ENCODE measurements around the gene PSME1.

The PSME1 gene

GRCh38 chr14:24135834-24136683 is at the start of gene PSME1:
Gene PSME1 (plus strand): TSS chr14:24136194. CDS start chr14:24136263, 69 bp downstream.
- H3K4me3 ChIP-seq (ENCODE audit: low read length): peak within 1 kb of the TSS; percentile 69
- no peak for TF ChIP-seq CTCF (IDR thresholded peaks at IDR 0.05; ENCODE audit: insufficient read depth, low read depth, low read length, missing control alignments)
- DNase-seq (ENCODE audit: low read depth): peak; percentile 93

- DNase-seq (ENCODE audit: low read depth): no peak
- TF ChIP-seq CTCF (IDR thresholded peaks at IDR 0.05; ENCODE audit: insufficient read depth, low read depth, low read length, missing control alignments): no peak
- no peak overlapping the region for H3K4me3 ChIP-seq (ENCODE audit: low read length)
Measured at GRCh38 chr14:24087004-24087403, 49.0 kb upstream of the PSME1 start.

- no peak for TF ChIP-seq CTCF (IDR thresholded peaks at IDR 0.05; ENCODE audit: insufficient read depth, low read depth, low read length, missing control alignments)
- H3K4me3 ChIP-seq (ENCODE audit: low read length): no peak overlapping the region
- no peak for DNase-seq (ENCODE audit: low read depth)
Measured at GRCh38 chr14:24088095-24088494, 47.9 kb upstream of the PSME1 start.

- TF ChIP-seq CTCF (IDR thresholded peaks at IDR 0.05; ENCODE audit: insufficient read depth, low read depth, low read length, missing control alignments): no peak
Measured at GRCh38 chr14:24089890-24090289, 46.1 kb upstream of the PSME1 start.

GRCh38 chr14:24092110-24092504 is 43.9 kb upstream of the PSME1 start:
- no peak for DNase-seq (ENCODE audit: low read depth)
- H3K4me3 ChIP-seq (ENCODE audit: low read length): no peak overlapping the region
- TF ChIP-seq CTCF (IDR thresholded peaks at IDR 0.05; ENCODE audit: insufficient read depth, low read depth, low read length, missing control alignments): no peak

More at GRCh38 chr14:24089890-24090289, 46.1 kb upstream of the PSME1 start:
- no peak overlapping the region for H3K4me3 ChIP-seq (ENCODE audit: low read length)
- no peak for DNase-seq (ENCODE audit: low read depth)

GRCh38 chr14:24092505-24093206 is 43.3 kb upstream of the PSME1 start:
- H3K4me3 ChIP-seq (ENCODE audit: low read length): no peak overlapping the region
- no peak for DNase-seq (ENCODE audit: low read depth)
- no peak for TF ChIP-seq CTCF (IDR thresholded peaks at IDR 0.05; ENCODE audit: insufficient read depth, low read depth, low read length, missing control alignments)
